H1 (cell line): ENCODE results near the gene CHRD. TPM values are rescaled to one million over a fixed set of nuclear protein-coding genes. Genes with fewer than 3 reads are reported as not detected.

ENCODE experiments used
- CTCF ChIA-PET: fragments of 300-600 bp; sonication (Branson Sonifier 250); formaldehyde crosslinking; loops from one replicate; lab custom pipeline; 2021; ENCODE audit not compliant: partially characterized antibody; lab: Charles Lee
- POLR2A ChIA-PET: fragments of 300-600 bp; sonication (Branson Sonifier 250); formaldehyde crosslinking; loops from one replicate; lab custom pipeline; 2021; ENCODE audit warnings: inconsistent platforms; ENCODE audit not compliant: partially characterized antibody; lab: Charles Lee
- DNase-seq, 2 experiments: peaks; one replicate each; pipeline versions ENCODE4 v3.0.0 to v3.0.0-alpha.2; 2010 to 2022; ENCODE audit warnings: low spot score in 2 of 2, low read depth in 1 of 2, mixed read lengths in 1 of 2
- FAIRE-seq: peaks from 2 replicates; lab custom pipeline; 2011; peaks lifted over from hg19 to GRCh38; lab: Jason Lieb, UNC
- H2AFZ ChIP-seq: 2 replicates; pipeline ENCODE4 v1.8.1; 2012; ENCODE audit warnings: low read length, inconsistent platforms
- H2AK5ac ChIP-seq: 2 replicates; pipeline ENCODE4 v1.6.1; 2013; ENCODE audit warnings: low read depth, low read length
- H2BK120ac ChIP-seq: replicated peaks from 2 replicates; pipeline ENCODE3; 2013; ENCODE audit warnings: low read depth, low read length, inconsistent platforms
- H2BK12ac ChIP-seq: 2 replicates; pipeline ENCODE4 v1.6.1; 2013; ENCODE audit warnings: low read depth, low read length
- H2BK15ac ChIP-seq: 2 replicates; pipeline ENCODE4 v1.6.1; 2013; ENCODE audit warnings: low read length
- H2BK20ac ChIP-seq: 2 replicates; pipeline ENCODE4 v1.6.1; 2013; ENCODE audit warnings: low read length
- H2BK5ac ChIP-seq: 2 replicates; pipeline ENCODE4 v1.6.1; 2013; ENCODE audit warnings: low read depth, low read length
- H3K14ac ChIP-seq: 2 replicates; pipeline ENCODE4 v1.6.1; 2013; ENCODE audit warnings: inconsistent platforms; ENCODE audit not compliant: insufficient read length
- H3K18ac ChIP-seq: 2 replicates; pipeline ENCODE4 v1.6.1; 2013; ENCODE audit warnings: low read length; ENCODE audit errors: extremely low read depth
- H3K23ac ChIP-seq: 2 replicates; pipeline ENCODE4 v1.6.1; 2013; ENCODE audit warnings: inconsistent platforms; ENCODE audit not compliant: insufficient read length
- H3K23me2 ChIP-seq: 2 replicates; pipeline ENCODE4 v1.6.1; 2013; ENCODE audit warnings: low read depth, low read length
- H3K27ac ChIP-seq: 2 replicates; pipeline ENCODE4 v1.6.1; 2011; ENCODE audit warnings: low read depth, low read length, inconsistent platforms
- H3K27me3 ChIP-seq, 4 experiments: replicated peaks in 1 of 4; 1 replicate in 1 of 4; 2 replicates in 3 of 4; pipeline versions ENCODE4 v1.6.1 to v1.8.1; 2011 to 2013; ENCODE audit warnings: low read length in 3 of 4, mild to moderate bottlenecking in 3 of 4, inconsistent platforms in 2 of 4, mixed read lengths in 2 of 4, moderate library complexity in 1 of 4; ENCODE audit not compliant: control insufficient read depth in 3 of 4, insufficient read depth in 3 of 4; ENCODE audit errors: extremely low read depth in 1 of 4
- H3K36me3 ChIP-seq, 4 experiments: 2 replicates each; pipeline versions ENCODE4 v1.6.1 to v1.8.1; 2011 to 2013; ENCODE audit warnings: mild to moderate bottlenecking in 4 of 4, low read length in 3 of 4, moderate library complexity in 2 of 4, control low read depth in 1 of 4, inconsistent platforms in 1 of 4; ENCODE audit not compliant: insufficient read depth in 4 of 4, control insufficient read depth in 2 of 4
- H3K4ac ChIP-seq: replicated peaks from 2 replicates; pipeline ENCODE3; 2013; ENCODE audit warnings: low read length, low read depth, mixed read lengths, inconsistent platforms; ENCODE audit not compliant: insufficient read length
- H3K4me1 ChIP-seq, 4 experiments: replicated peaks in 1 of 4; 1 replicate in 1 of 4; 2 replicates in 3 of 4; pipeline versions ENCODE4 v1.6.1 to v1.8.1; 2011 to 2013; ENCODE audit warnings: low read length in 3 of 4, inconsistent platforms in 2 of 4, mixed read lengths in 1 of 4; ENCODE audit not compliant: insufficient read depth in 4 of 4, control insufficient read depth in 3 of 4
- H3K4me2 ChIP-seq, 2 experiments: 2 replicates each; pipeline versions ENCODE4 v1.6.1 to v1.8.1; 2011 to 2013; ENCODE audit warnings: low read depth in 2 of 2, low read length in 2 of 2, control low read depth in 1 of 2, inconsistent platforms in 1 of 2, mild to moderate bottlenecking in 1 of 2; ENCODE audit not compliant: insufficient read depth in 1 of 2
- H3K4me3 ChIP-seq, 4 experiments: fragments of 200-600, 300-600 bp in 1 of 4; sonication (generic), shearing (Covaris generic), sonication (Bioruptor Twin) in 1 of 4; 2 replicates each; pipeline versions ENCODE4 v1.5.1 to v1.8.1; 2011 to 2016; ENCODE audit warnings: low read length in 4 of 4, low read depth in 3 of 4, control low read depth in 2 of 4, inconsistent platforms in 2 of 4, mild to moderate bottlenecking in 2 of 4, mixed read lengths in 1 of 4, moderate library complexity in 1 of 4; ENCODE audit not compliant: insufficient read depth in 2 of 4; ENCODE audit errors: extremely low read depth in 1 of 4
- H3K56ac ChIP-seq: replicated peaks from 2 replicates; pipeline ENCODE3; 2013; ENCODE audit warnings: low read depth, mild to moderate bottlenecking, mixed read lengths, low read length, inconsistent platforms; ENCODE audit not compliant: insufficient read length
- H3K79me1 ChIP-seq: 2 replicates; pipeline ENCODE4 v1.6.1; 2013; ENCODE audit warnings: low read depth, low read length, control low read depth
- H3K79me2 ChIP-seq, 2 experiments: 2 replicates each; pipeline versions ENCODE4 v1.6.1 to v1.8.1; 2012 to 2013; ENCODE audit warnings: low read length in 2 of 2, mild to moderate bottlenecking in 2 of 2, inconsistent platforms in 1 of 2; ENCODE audit not compliant: insufficient read depth in 2 of 2, control insufficient read depth in 1 of 2
- H3K9ac ChIP-seq, 4 experiments: replicated peaks in 1 of 4; 1 replicate in 1 of 4; 2 replicates in 3 of 4; pipeline versions ENCODE4 v1.6.1 to v1.8.1; 2011 to 2013; ENCODE audit warnings: low read depth in 3 of 4, low read length in 3 of 4, control low read depth in 2 of 4, mild to moderate bottlenecking in 2 of 4, moderate library complexity in 2 of 4, inconsistent platforms in 1 of 4; ENCODE audit errors: extremely low read depth in 1 of 4
- H3K9me3 ChIP-seq, 2 experiments: 2 replicates each; pipeline versions ENCODE4 v1.6.1 to v1.8.1; 2012 to 2013; ENCODE audit warnings: mild to moderate bottlenecking in 2 of 2, moderate library complexity in 2 of 2, control low read depth in 1 of 2, inconsistent platforms in 1 of 2, low read depth in 1 of 2, low read length in 1 of 2, mixed read lengths in 1 of 2; ENCODE audit not compliant: insufficient read depth in 2 of 2
- H4K20me1 ChIP-seq, 2 experiments: replicated peaks in 1 of 2; 2 replicates each; pipeline versions ENCODE3 to v1.8.1; 2011 to 2013; ENCODE audit warnings: inconsistent platforms in 2 of 2, low read length in 2 of 2, mild to moderate bottlenecking in 1 of 2; ENCODE audit not compliant: insufficient read depth in 2 of 2, control insufficient read depth in 1 of 2
- H4K5ac ChIP-seq: 2 replicates; pipeline ENCODE4 v1.6.1; 2013; ENCODE audit warnings: low read length, low read depth, mixed read lengths, inconsistent platforms; ENCODE audit not compliant: insufficient read length
- H4K8ac ChIP-seq: 2 replicates; pipeline ENCODE4 v1.8.0; 2013; ENCODE audit warnings: mild to moderate bottlenecking, moderate library complexity, low read length, inconsistent platforms; ENCODE audit not compliant: insufficient read depth; ENCODE audit errors: extremely low read depth
- H4K91ac ChIP-seq: replicated peaks from 2 replicates; pipeline ENCODE3; 2013; ENCODE audit warnings: low read length, mixed read lengths, inconsistent platforms; ENCODE audit not compliant: insufficient read length
- CEBPB ChIP-seq: IDR thresholded peaks from 2 replicates; pipeline ENCODE4 v1.6.1; 2012; ENCODE audit warnings: low read depth, low read length
- SAP30 ChIP-seq: fragments of 300-600 bp; sonication (generic); IDR thresholded peaks from 2 replicates; pipeline ENCODE4 v1.7.1; 2012; ENCODE audit warnings: low read length, moderate library complexity, mild to moderate bottlenecking, inconsistent platforms; ENCODE audit not compliant: insufficient read depth, insufficient replicate concordance
- SIN3A ChIP-seq, 2 experiments: IDR thresholded peaks in 1 of 2; conservative IDR thresholded peaks in 1 of 2; 2 replicates each; pipeline ENCODE4 v1.6.1; 2011 to 2012; ENCODE audit warnings: low read length in 2 of 2, improper control_type of control experiment in 1 of 2, low read depth in 1 of 2, mild to moderate bottlenecking in 1 of 2
- SRF ChIP-seq: IDR thresholded peaks from 2 replicates; pipeline ENCODE4 v1.6.1; 2011; ENCODE audit warnings: mild to moderate bottlenecking, low read depth, low read length, moderate library complexity
- TBP ChIP-seq: IDR thresholded peaks from 2 replicates; pipeline ENCODE4 v1.6.1; 2011; ENCODE audit warnings: low read depth, low read length, improper control_type of control experiment
- WGBS, 2 experiments: shearing (Covaris generic) in 1 of 2; methylation state at CpG; one replicate each; pipeline versions ENCODE4 v1.1.6 to v1.1.7; 2013 to 2015; ENCODE audit warnings: low lambda C conversion rate in 2 of 2, mixed read lengths in 2 of 2, inconsistent platforms in 1 of 2, low coverage in 1 of 2, missing lambda C conversion rate in 1 of 2; ENCODE audit not compliant: insufficient replicate concordance in 2 of 2, insufficient coverage in 1 of 2, insufficient read length in 1 of 2; ENCODE audit errors: extremely low coverage in 1 of 2, missing lambda C conversion rate in 1 of 2; 5-methylcytosine and 5-hydroxymethylcytosine counted together
- long read RNA-seq, 2 experiments: library from RNA in 1 of 2; library from capped mRNA in 1 of 2; stranded (forward); transcript quantifications; one replicate each; pipeline ENCODE4 v2.0.0, GENCODE V29; 2021; ENCODE audit warnings: inconsistent platforms in 1 of 2
- polyA minus RNA-seq, 3 experiments: library from RNA; depleted of rRNA, polyadenylated mRNA; stranded (reverse); fragments of >200 nt; gene quantifications; 1 replicate in 2 of 3; 2 replicates in 1 of 3; pipeline ENCODE4 v1.2.3, GENCODE V29; 2011
- polyA plus RNA-seq, 7 experiments: library from polyadenylated mRNA; depleted of rRNA in 3 of 7; stranded (reverse) in 5 of 7; unstranded in 2 of 7; fragments of >200 nt in 5 of 7; fragments of 200-250 nt in 2 of 7; gene quantifications; 1 replicate in 5 of 7; 2 replicates in 1 of 7; 4 replicates in 1 of 7; pipeline versions ENCODE4 v1.2.1 to v1.2.3, GENCODE V29; 2011 to 2013; ENCODE audit warnings: missing spikeins in 2 of 7, mixed read lengths in 2 of 7
- total RNA-seq: library from RNA; stranded (reverse); fragmentation: NEBNext Ultra II Directional; extraction: Animal tissue kit (Norgen Biotek cat#: 25700); gene quantifications from 2 replicates; pipeline ENCODE4 v1.2.1, GENCODE V29; 2021

The CHRD gene
- total RNA-seq (0.63 and 0.86 TPM in 2 replicates), polyA plus RNA-seq (2011; rRNA removed) (0.62 and 1.7 TPM in 2 replicates), polyA minus RNA-seq (2011; rRNA and poly(A)+ RNA removed) (0.15 and 0.22 TPM in 2 replicates)
- 1.4 TPM for polyA plus RNA-seq (2011; cell fraction: cytosol; rRNA removed)
- 10.3 TPM for polyA plus RNA-seq (2011; cell fraction: nucleus; rRNA removed)
- polyA plus RNA-seq (2012, experiment 1 of 2) = 0.52 to 1.4 TPM (median 0.80 TPM) in 4 replicates
- polyA plus RNA-seq (2012, experiment 2 of 2) = 0.98 TPM
- polyA plus RNA-seq (2013, experiment 1 of 2) = 0.28 TPM
- polyA plus RNA-seq (2013, experiment 2 of 2) = 0.35 TPM
- 0.37 TPM for polyA minus RNA-seq (2011; cell fraction: cytosol; rRNA and poly(A)+ RNA removed)
- polyA minus RNA-seq (2011; cell fraction: nucleus; rRNA and poly(A)+ RNA removed) = 2.3 TPM
- long read RNA-seq, experiment 1 = 0 reads
- long read RNA-seq, experiment 2 = 0 reads

- Histone ChIP-seq H3K18ac (peak within 1 kb of the TSS; percentile 36), H2AK5ac (no peak within 1 kb of the TSS), H3K79me2 (no peaks in the 10 kb centered on the region), H3K4me2 (peak within 1 kb of the TSS; percentile 93 to 97), H3K23me2 (peaks cover 15% of the 10 kb centered on the region; the same call in 1 of the 2 replicates), H3K9me3 (no peaks in the 10 kb centered on the region), H4K5ac (no peak within 1 kb of the TSS), H3K23ac (no peak within 1 kb of the TSS), H2BK15ac (peak within 1 kb of the TSS; percentile 61; the same call in 1 of the 2 replicates), H2AFZ (no peak within 1 kb of the TSS), H3K56ac (no peak within 1 kb of the TSS), H3K4me1 (peaks cover 0 to 33% (median 27%) of the 10 kb centered on the region in 4 experiments; a peak in 6 of 7 replicates), H2BK20ac (0 out of 2 replicates have a peak within 1 kb of the TSS, but pooled peaks have one; percentile 1), H2BK12ac (peak within 1 kb of the TSS; percentile 5; the same call in 1 of the 2 replicates), H3K4me3 (peak within 1 kb of the TSS; percentile 52 to 71 (median 55)), H4K8ac (no peak within 1 kb of the TSS; the same call in 1 of the 2 replicates), H3K27ac (no peak within 1 kb of the TSS), H2BK120ac (no peak within 1 kb of the TSS), H2BK5ac (peak within 1 kb of the TSS; percentile 71; the same call in 1 of the 2 replicates), H3K14ac (no peak within 1 kb of the TSS), H3K36me3 (no peaks in the 10 kb centered on the region), H4K20me1 (peaks cover 2 to 9% of the 10 kb centered on the region in 2 experiments), H3K4ac (no peak within 1 kb of the TSS), H3K79me1 (no peaks in the 10 kb centered on the region), H4K91ac (peak within 1 kb of the TSS; percentile 27), H3K27me3 (peaks cover 31 to 53% (median 49%) of the 10 kb centered on the region in 4 experiments), H3K9ac (no peak within 1 kb of the TSS)
- TF ChIP-seq SIN3A (conservative IDR thresholded peaks at IDR 0.05 in 1 of 2, IDR thresholded peaks at IDR 0.05 in 1 of 2; ENCODE audit: low read depth in 1 of 2, low read length in 2 of 2) (0 out of 4 replicates have a peak, but pooled peaks of 1 of the 2 experiments have one; percentile 1), CEBPB (no peak), SAP30 (peak; percentile 36), TBP (no peak), SRF (no peak)
- ChIA-PET POLR2A (interaction anchor here (1.0 to 1.2 kb wide), 2 partner anchors 16 to 244 kb away, joined by 3 read pairs; partner anchors contain the start of gene EIF2B5), CTCF (interaction anchor here (0.9 to 8.3 kb wide), 4 partner anchors 6 to 161 kb away, joined by 3 to 78 read pairs (median 20); no protein-coding TSS in a partner anchor)
- no peak for DNase-seq
- no peak for FAIRE-seq
- WGBS, 2 experiments = 11% methylated on average over 11 of the region's 71 CpGs; no CpG with 5 or more reads in 1 of the 2 experiments
Observed at GRCh38 chr3:184379358-184380184, at the start of gene CHRD. CHRD (plus strand) TSS chr3:184380054; CDS start chr3:184380319, 265 bp downstream.
